ENCODE measurements around the gene POLRMT.

Gene POLRMT

GRCh38 chr19:639253-640160, 6.2 kb upstream of the POLRMT start, which contains the start of gene FGF22:
Gene FGF22 (plus strand): TSS chr19:639879. CDS start chr19:639926, 47 bp downstream.
- Histone ChIP-seq H3K79me2 (no peaks in the 10 kb centered on the region), H3K9me3 (ENCODE audit: control insufficient read depth, low read length) (no peaks in the 10 kb centered on the region), H2AFZ (no peak within 1 kb of the TSS), H3K4me3 (ENCODE audit: low read depth, low read length) (peak within 1 kb of the TSS; percentile 37), H3K27me3 (ENCODE audit: control insufficient read depth, insufficient read depth, low read length) (no peaks in the 10 kb centered on the region), H3K27ac (no peak within 1 kb of the TSS), H3K9ac (no peak within 1 kb of the TSS), H3K4me2 (ENCODE audit: low read length) (peak within 1 kb of the TSS; percentile 63), H3K4me1 (peaks cover under 1% of the 10 kb centered on the region), H3K36me3 (ENCODE audit: control insufficient read depth, insufficient read depth, low read length) (no peaks in the 10 kb centered on the region)
- TF ChIP-seq, protein P1, sequence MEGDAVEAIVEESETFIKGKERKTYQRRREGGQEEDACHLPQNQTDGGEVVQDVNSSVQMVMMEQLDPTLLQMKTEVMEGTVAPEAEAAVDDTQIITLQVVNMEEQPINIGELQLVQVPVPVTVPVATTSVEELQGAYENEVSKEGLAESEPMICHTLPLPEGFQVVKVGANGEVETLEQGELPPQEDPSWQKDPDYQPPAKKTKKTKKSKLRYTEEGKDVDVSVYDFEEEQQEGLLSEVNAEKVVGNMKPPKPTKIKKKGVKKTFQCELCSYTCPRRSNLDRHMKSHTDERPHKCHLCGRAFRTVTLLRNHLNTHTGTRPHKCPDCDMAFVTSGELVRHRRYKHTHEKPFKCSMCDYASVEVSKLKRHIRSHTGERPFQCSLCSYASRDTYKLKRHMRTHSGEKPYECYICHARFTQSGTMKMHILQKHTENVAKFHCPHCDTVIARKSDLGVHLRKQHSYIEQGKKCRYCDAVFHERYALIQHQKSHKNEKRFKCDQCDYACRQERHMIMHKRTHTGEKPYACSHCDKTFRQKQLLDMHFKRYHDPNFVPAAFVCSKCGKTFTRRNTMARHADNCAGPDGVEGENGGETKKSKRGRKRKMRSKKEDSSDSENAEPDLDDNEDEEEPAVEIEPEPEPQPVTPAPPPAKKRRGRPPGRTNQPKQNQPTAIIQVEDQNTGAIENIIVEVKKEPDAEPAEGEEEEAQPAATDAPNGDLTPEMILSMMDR (IDR thresholded peaks at IDR 0.05) = no peak

GRCh38 chr19:638906-639252, 5.5 kb upstream of the POLRMT start:
- peak overlapping the region; percentile 37 for H3K4me3 ChIP-seq (ENCODE audit: low read depth, low read length)

GRCh38 chr19:634975-635652, 1.8 kb upstream of the POLRMT start:
- Histone ChIP-seq H3K4me2 (ENCODE audit: low read length) (no peak overlapping the region), H3K36me3 (ENCODE audit: control insufficient read depth, insufficient read depth, low read length) (no peaks in the 10 kb centered on the region), H3K4me3 (ENCODE audit: low read depth, low read length) (no peak overlapping the region), H3K4me1 (peaks cover 8% of the 10 kb centered on the region), H3K79me2 (peaks cover 15% of the 10 kb centered on the region), H3K9ac (no peak overlapping the region), H3K27ac (no peak overlapping the region), H3K27me3 (ENCODE audit: control insufficient read depth, insufficient read depth, low read length) (no peaks in the 10 kb centered on the region), H3K9me3 (ENCODE audit: control insufficient read depth, low read length) (no peaks in the 10 kb centered on the region), H2AFZ (no peak overlapping the region)
- TF ChIP-seq, protein P1 (IDR thresholded peaks at IDR 0.05) = no peak

More at GRCh38 chr19:638906-639252, 5.5 kb upstream of the POLRMT start:
- Histone ChIP-seq H3K4me1 (peaks cover 7% of the 10 kb centered on the region), H3K27me3 (ENCODE audit: control insufficient read depth, insufficient read depth, low read length) (no peaks in the 10 kb centered on the region), H3K79me2 (peaks cover 2% of the 10 kb centered on the region), H3K9me3 (ENCODE audit: control insufficient read depth, low read length) (no peaks in the 10 kb centered on the region), H3K36me3 (ENCODE audit: control insufficient read depth, insufficient read depth, low read length) (no peaks in the 10 kb centered on the region), H2AFZ (no peak overlapping the region), H3K27ac (no peak overlapping the region), H3K9ac (no peak overlapping the region), H3K4me2 (ENCODE audit: low read length) (peak overlapping the region; percentile 63)
- TF ChIP-seq, protein P1 (IDR thresholded peaks at IDR 0.05) = no peak

- Histone ChIP-seq H3K27ac (peak overlapping the region; percentile 31), H3K4me1 (peaks cover 8% of the 10 kb centered on the region), H3K36me3 (ENCODE audit: control insufficient read depth, insufficient read depth, low read length) (no peaks in the 10 kb centered on the region), H3K4me3 (ENCODE audit: low read depth, low read length) (peak overlapping the region; percentile 87), H2AFZ (peak overlapping the region; percentile 94), H3K27me3 (ENCODE audit: control insufficient read depth, insufficient read depth, low read length) (no peaks in the 10 kb centered on the region), H3K9me3 (ENCODE audit: control insufficient read depth, low read length) (no peaks in the 10 kb centered on the region), H3K4me2 (ENCODE audit: low read length) (peak overlapping the region; percentile 99), H3K9ac (no peak overlapping the region), H3K79me2 (peaks cover 15% of the 10 kb centered on the region)
- TF ChIP-seq, protein P1 (IDR thresholded peaks at IDR 0.05) = no peak
Observed at GRCh38 chr19:633786-634639, 676 bp upstream of the POLRMT start.
